ENCODE data around the gene RND1.

DNA sequence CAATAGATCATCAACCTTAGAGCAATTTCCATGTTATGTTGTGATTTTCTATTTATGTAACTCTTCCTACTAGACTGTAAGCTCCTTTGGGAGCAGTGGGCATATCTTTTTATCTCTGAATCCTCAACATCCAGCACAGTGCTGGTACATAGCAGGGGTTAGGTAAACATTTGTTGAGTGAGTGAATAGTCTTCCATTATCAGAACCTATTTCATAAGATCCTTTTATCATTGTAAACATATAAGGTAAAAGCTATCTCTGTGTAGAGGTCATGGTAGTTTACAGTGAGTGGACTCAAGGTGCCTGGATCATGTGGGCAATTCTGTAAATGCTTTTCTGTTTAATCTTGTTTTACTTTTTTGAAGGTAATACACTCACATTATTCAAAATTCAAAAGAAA, 44.5 kb upstream of the RND1 start:
- no peak for TF ChIP-seq EZH2 (IDR thresholded peaks at IDR 0.05; ENCODE audit: borderline replicate concordance, low read depth, low read length, poor library complexity, severe bottlenecking)
- TF ChIP-seq CTCF (conservative IDR thresholded peaks at IDR 0.05; ENCODE audit: low read depth, low read length), result no peak

All from A673 (cell line).